ENCODE data around the gene SRRM2.

SRRM2 gene

GRCh38 chr16:2799205-2799858 is 46.9 kb downstream of the SRRM2 start:
- H3K27ac Mint-ChIP-seq, result no peak overlapping the region
- TF ChIP-seq CTCF (IDR thresholded peaks at IDR 0.05), result no peak
- H3K4me1 Mint-ChIP-seq, result peaks cover 16% of the 10 kb centered on the region
- H3K9me3 Mint-ChIP-seq, result peaks cover 21% of the 10 kb centered on the region
- no peak overlapping the region for H3K4me3 Mint-ChIP-seq
- DNase-seq, result no peak
- H3K36me3 Mint-ChIP-seq (ENCODE audit: low read depth), result no peaks in the 10 kb centered on the region
- H3K27me3 Mint-ChIP-seq (ENCODE audit: low read depth, poor library complexity), result peaks cover 28% of the 10 kb centered on the region

- TF ChIP-seq CTCF (IDR thresholded peaks at IDR 0.05), result no peak
- peaks cover 27% of the 10 kb centered on the region for H3K9me3 Mint-ChIP-seq
- H3K4me3 Mint-ChIP-seq, result no peak overlapping the region
- DNase-seq, result no peak
- H3K27me3 Mint-ChIP-seq (ENCODE audit: low read depth, poor library complexity), result peaks cover 26% of the 10 kb centered on the region
- H3K36me3 Mint-ChIP-seq (ENCODE audit: low read depth), result no peaks in the 10 kb centered on the region
- peaks cover 12% of the 10 kb centered on the region for H3K4me1 Mint-ChIP-seq
- H3K27ac Mint-ChIP-seq, result no peak overlapping the region
Measured at GRCh38 chr16:2799859-2800226, 47.4 kb downstream of the SRRM2 start.

- Mint-ChIP-seq H3K36me3 (ENCODE audit: low read depth) (no peaks in the 10 kb centered on the region), H3K27ac (no peak overlapping the region), H3K27me3 (ENCODE audit: low read depth, poor library complexity) (peaks cover 41% of the 10 kb centered on the region), H3K4me1 (no peaks in the 10 kb centered on the region), H3K9me3 (peaks cover 45% of the 10 kb centered on the region), H3K4me3 (no peak overlapping the region)
- TF ChIP-seq CTCF (IDR thresholded peaks at IDR 0.05), result no peak
- DNase-seq, result no peak
Measured at GRCh38 chr16:2803545-2804195, 51.2 kb downstream of the SRRM2 start.

- Mint-ChIP-seq H3K27me3 (ENCODE audit: low read depth, poor library complexity) (peaks cover 51% of the 10 kb centered on the region), H3K9me3 (peaks cover 54% of the 10 kb centered on the region), H3K4me1 (no peaks in the 10 kb centered on the region), H3K36me3 (ENCODE audit: low read depth) (no peaks in the 10 kb centered on the region), H3K4me3 (no peak overlapping the region), H3K27ac (no peak overlapping the region)
- no peak for TF ChIP-seq CTCF (IDR thresholded peaks at IDR 0.05)
- no peak for DNase-seq
Measured at GRCh38 chr16:2804728-2805127, 52.3 kb downstream of the SRRM2 start.

- TF ChIP-seq CTCF (IDR thresholded peaks at IDR 0.05), result no peak
- peaks cover 60% of the 10 kb centered on the region for H3K27me3 Mint-ChIP-seq (ENCODE audit: low read depth, poor library complexity)
- no peaks in the 10 kb centered on the region for H3K36me3 Mint-ChIP-seq (ENCODE audit: low read depth)
- H3K4me3 Mint-ChIP-seq, result no peak overlapping the region
- H3K4me1 Mint-ChIP-seq, result no peaks in the 10 kb centered on the region
- no peak for DNase-seq
- no peak overlapping the region for H3K27ac Mint-ChIP-seq
- H3K9me3 Mint-ChIP-seq, result peaks cover 54% of the 10 kb centered on the region
Measured at GRCh38 chr16:2806286-2806685, 53.8 kb downstream of the SRRM2 start.

GRCh38 chr16:2808181-2808580 is 55.7 kb downstream of the SRRM2 start:
- no peaks in the 10 kb centered on the region for H3K4me1 Mint-ChIP-seq
- no peak for DNase-seq
- H3K36me3 Mint-ChIP-seq (ENCODE audit: low read depth), result no peaks in the 10 kb centered on the region
- H3K27ac Mint-ChIP-seq, result no peak overlapping the region
- H3K9me3 Mint-ChIP-seq, result peaks cover 48% of the 10 kb centered on the region
- H3K27me3 Mint-ChIP-seq (ENCODE audit: low read depth, poor library complexity), result peaks cover 74% of the 10 kb centered on the region
- no peak overlapping the region for H3K4me3 Mint-ChIP-seq
- no peak for TF ChIP-seq CTCF (IDR thresholded peaks at IDR 0.05)
